Caco-2 (cell line): Measurements from ENCODE around the gene THAP4. TPM values are rescaled to one million over a fixed set of nuclear protein-coding genes. Genes with fewer than 3 reads are reported as not detected.

Experiments
- BruUV-seq: library from RNA; stranded (reverse); fragments of 400-500 nt; replicated peaks from 2 replicates; lab custom pipeline; 2021; lab: Mats Ljungman, UMichigan
- CTCF ChIA-PET: fragments of 300-600 bp; sonication (Branson Sonifier 250); formaldehyde crosslinking; loops from one replicate; lab custom pipeline; 2022; ENCODE audit warnings: antibody characterized with exemption; lab: Charles Lee
- POLR2A ChIA-PET: fragments of 300-600 bp; sonication (Branson Sonifier 250); formaldehyde crosslinking; loops from one replicate; lab custom pipeline; 2022; ENCODE audit warnings: antibody characterized with exemption; lab: Charles Lee
- DNase-seq, 2 experiments: peaks; one replicate each; pipeline versions ENCODE4 v3.0.0 to v3.0.0-alpha.2; 2020 to 2022
- H3K27me3 ChIP-seq: replicated peaks from 2 replicates; pipeline ENCODE4 v1.6.0; 2011; ENCODE audit warnings: low read length; ENCODE audit not compliant: control insufficient read depth, insufficient read depth
- H3K36me3 ChIP-seq: 2 replicates; pipeline ENCODE4 v1.5.1; 2011; ENCODE audit warnings: low read length; ENCODE audit not compliant: control insufficient read depth, insufficient read depth
- H3K4me1 ChIP-seq: fragments of 250-450 bp; sonication (Bioruptor Pico); 2 replicates; pipeline ENCODE4 v1.5.1; 2020; ENCODE audit warnings: mild to moderate bottlenecking
- H3K4me3 ChIP-seq: 2 replicates; pipeline ENCODE4 v1.5.1; 2011; ENCODE audit warnings: low read depth, mild to moderate bottlenecking, control low read depth, low read length
- H3K9me3 ChIP-seq: fragments of 250-450 bp; sonication (Bioruptor Pico); 2 replicates; pipeline ENCODE4 v1.5.1; 2020; ENCODE audit warnings: mild to moderate bottlenecking, moderate library complexity
- H3K27ac Mint-ChIP-seq: one replicate; pipeline ENCODE4 v1.8.0; 2022; ENCODE audit warnings: mixed read lengths; ENCODE audit not compliant: unreplicated experiment
- H3K27me3 Mint-ChIP-seq: one replicate; pipeline ENCODE4 v1.8.0; 2022; ENCODE audit warnings: mixed read lengths; ENCODE audit not compliant: insufficient read depth, unreplicated experiment
- H3K36me3 Mint-ChIP-seq: one replicate; pipeline ENCODE4 v1.8.0; 2022; ENCODE audit warnings: mild to moderate bottlenecking, mixed read lengths; ENCODE audit not compliant: insufficient read depth, unreplicated experiment
- H3K4me1 Mint-ChIP-seq: one replicate; pipeline ENCODE4 v1.8.0; 2022; ENCODE audit warnings: low read depth, mixed read lengths; ENCODE audit not compliant: unreplicated experiment
- H3K4me3 Mint-ChIP-seq: one replicate; pipeline ENCODE4 v1.8.0; 2022; ENCODE audit warnings: mild to moderate bottlenecking, moderate library complexity, mixed read lengths; ENCODE audit not compliant: unreplicated experiment
- H3K9me3 Mint-ChIP-seq: one replicate; pipeline ENCODE4 v1.8.0; 2022; ENCODE audit warnings: mixed read lengths; ENCODE audit not compliant: unreplicated experiment
- intact Hi-C: fragments of 100-400 bp; cut with micrococcal nuclease; formaldehyde crosslinking; loops from one replicate; pipeline ENCODE4 v1.10.0; 2022; ENCODE audit not compliant: unreplicated experiment
- total RNA-seq: library from RNA; stranded (reverse); gene quantifications from 2 replicates; pipeline ENCODE4 v1.2.3, GENCODE V29; 2022
- TF ChIP-seq, protein P1 (sequence below), 2 experiments: fragments of 200-600 bp in 1 of 2; IDR thresholded peaks; 1 replicate in 1 of 2; 2 replicates in 1 of 2; pipeline versions ENCODE4 v1.5.1 to v1.8.0; 2011 to 2022; ENCODE audit warnings: antibody characterized with exemption in 1 of 2, control low read depth in 1 of 2, inconsistent platforms in 1 of 2, low read depth in 1 of 2, low read length in 1 of 2, mild to moderate bottlenecking in 1 of 2, moderate library complexity in 1 of 2; ENCODE audit not compliant: insufficient read depth in 1 of 2, severe bottlenecking in 1 of 2, unreplicated experiment in 1 of 2

The THAP4 gene
- total RNA-seq, 1 experiment from 2014 or later, result 37.2 TPM

DNA sequence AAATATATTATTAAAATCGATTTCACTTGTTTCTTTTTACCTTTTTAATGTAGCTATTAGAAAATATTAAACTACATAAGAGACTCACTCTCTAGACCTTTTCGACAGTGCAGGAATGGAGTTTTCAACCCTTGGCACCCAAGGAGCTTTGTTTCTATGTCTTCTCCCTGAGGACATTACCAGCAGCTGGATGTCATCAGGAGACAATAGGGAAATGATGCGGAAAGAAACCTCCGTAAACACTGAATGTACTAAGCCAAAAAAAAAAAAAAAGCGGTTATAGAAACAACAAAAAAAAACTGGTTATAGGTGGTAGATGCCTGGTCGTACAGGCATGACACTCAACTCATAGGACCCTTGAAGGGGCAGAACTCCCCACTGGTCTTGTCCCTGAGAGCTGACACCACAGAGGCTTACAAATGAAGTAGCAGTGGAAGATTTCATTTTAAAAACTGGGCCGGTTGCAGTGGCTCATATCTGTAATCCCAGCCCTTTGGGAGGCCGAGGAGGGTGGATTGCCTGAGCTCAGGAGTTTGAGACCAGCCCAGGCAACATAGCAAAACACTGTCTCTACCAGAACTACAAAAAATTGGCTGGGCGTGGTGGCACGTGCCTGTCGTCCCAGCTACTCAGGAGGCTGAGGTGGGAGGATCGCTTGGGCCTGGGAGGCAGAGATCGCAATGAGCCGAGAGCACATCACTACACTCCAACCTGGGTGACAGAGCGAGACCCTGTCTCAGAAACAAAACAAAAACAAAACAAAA lies 23.8 kb downstream of the THAP4 start:
- Mint-ChIP-seq H3K4me1 (no peaks in the 10 kb centered on the region), H3K27ac (no peak overlapping the region), H3K4me3 (no peak overlapping the region), H3K36me3 (peaks cover 16% of the 10 kb centered on the region), H3K9me3 (no peaks in the 10 kb centered on the region), H3K27me3 (no peaks in the 10 kb centered on the region)
- TF ChIP-seq, protein P1, sequence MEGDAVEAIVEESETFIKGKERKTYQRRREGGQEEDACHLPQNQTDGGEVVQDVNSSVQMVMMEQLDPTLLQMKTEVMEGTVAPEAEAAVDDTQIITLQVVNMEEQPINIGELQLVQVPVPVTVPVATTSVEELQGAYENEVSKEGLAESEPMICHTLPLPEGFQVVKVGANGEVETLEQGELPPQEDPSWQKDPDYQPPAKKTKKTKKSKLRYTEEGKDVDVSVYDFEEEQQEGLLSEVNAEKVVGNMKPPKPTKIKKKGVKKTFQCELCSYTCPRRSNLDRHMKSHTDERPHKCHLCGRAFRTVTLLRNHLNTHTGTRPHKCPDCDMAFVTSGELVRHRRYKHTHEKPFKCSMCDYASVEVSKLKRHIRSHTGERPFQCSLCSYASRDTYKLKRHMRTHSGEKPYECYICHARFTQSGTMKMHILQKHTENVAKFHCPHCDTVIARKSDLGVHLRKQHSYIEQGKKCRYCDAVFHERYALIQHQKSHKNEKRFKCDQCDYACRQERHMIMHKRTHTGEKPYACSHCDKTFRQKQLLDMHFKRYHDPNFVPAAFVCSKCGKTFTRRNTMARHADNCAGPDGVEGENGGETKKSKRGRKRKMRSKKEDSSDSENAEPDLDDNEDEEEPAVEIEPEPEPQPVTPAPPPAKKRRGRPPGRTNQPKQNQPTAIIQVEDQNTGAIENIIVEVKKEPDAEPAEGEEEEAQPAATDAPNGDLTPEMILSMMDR (IDR thresholded peaks at IDR 0.05; ENCODE audit: insufficient read depth in 1 of 2, low read depth in 1 of 2, low read length in 1 of 2, severe bottlenecking in 1 of 2, unreplicated experiment in 1 of 2), result no peak
- Histone ChIP-seq H3K9me3 (no peaks in the 10 kb centered on the region), H3K36me3 (no peaks in the 10 kb centered on the region), H3K27me3 (no peaks in the 10 kb centered on the region), H3K4me3 (no peak overlapping the region), H3K4me1 (no peaks in the 10 kb centered on the region)
- DNase-seq, result no peak
- BruUV-seq, result no TSS peak
- POLR2A ChIA-PET, result no interaction called here
- CTCF ChIA-PET, result no interaction called here
- intact Hi-C loops, result no loop called here

DNA sequence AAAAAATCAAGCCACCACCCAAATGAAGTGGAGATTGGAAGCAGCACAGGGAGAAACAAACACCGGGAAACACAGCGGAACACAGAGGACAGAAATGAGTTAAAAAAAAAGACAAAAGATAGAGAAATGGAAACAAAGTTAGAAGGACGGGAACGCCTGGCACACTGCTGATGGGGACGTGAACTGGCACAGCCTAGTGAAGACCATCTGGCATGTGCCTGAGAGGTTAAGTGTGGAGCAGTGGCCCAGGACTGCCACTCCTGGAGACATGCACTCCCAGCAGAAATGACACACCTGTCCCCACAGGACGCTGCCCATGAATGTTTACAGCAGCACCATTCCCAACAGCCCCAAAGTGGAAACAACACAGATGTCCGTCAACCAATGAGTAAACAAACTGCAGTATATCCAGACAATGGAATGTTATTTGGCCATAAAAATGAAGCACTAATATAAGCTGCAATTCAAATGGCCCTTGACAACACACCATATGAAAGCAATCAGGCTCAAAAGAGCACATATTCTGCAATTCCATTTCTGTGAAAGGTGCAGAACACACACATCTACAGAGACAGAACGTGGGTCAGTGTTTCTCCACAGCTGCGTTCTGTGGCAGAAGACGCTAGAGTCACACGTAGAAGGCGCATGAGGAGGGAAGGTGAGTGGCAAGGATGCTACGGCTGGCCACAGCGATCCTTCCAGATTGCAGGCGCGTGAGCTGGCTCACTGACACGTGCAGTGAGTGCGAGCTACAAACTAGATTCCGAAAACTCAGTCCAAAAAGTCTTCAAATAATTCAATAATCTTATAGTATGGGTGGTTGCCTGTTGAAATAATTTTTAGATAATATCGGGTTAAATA lies 24.6 kb downstream of the THAP4 start:
- H3K4me3 Mint-ChIP-seq, result no peak overlapping the region
- peaks cover 9% of the 10 kb centered on the region for H3K36me3 Mint-ChIP-seq
- H3K27me3 Mint-ChIP-seq, result no peaks in the 10 kb centered on the region
- H3K4me3 ChIP-seq, result no peak overlapping the region
- no peak overlapping the region for H3K27ac Mint-ChIP-seq
- H3K27me3 ChIP-seq, result no peaks in the 10 kb centered on the region
- H3K36me3 ChIP-seq, result no peaks in the 10 kb centered on the region
- H3K4me1 ChIP-seq, result no peaks in the 10 kb centered on the region
- H3K4me1 Mint-ChIP-seq, result no peaks in the 10 kb centered on the region
- intact Hi-C loops, result no loop called here
- DNase-seq, result no peak
- H3K9me3 ChIP-seq, result no peaks in the 10 kb centered on the region
- no peaks in the 10 kb centered on the region for H3K9me3 Mint-ChIP-seq
- ChIA-PET POLR2A (no interaction called here), CTCF (no interaction called here)
- TF ChIP-seq, protein P1 (IDR thresholded peaks at IDR 0.05; ENCODE audit: insufficient read depth in 1 of 2, low read depth in 1 of 2, low read length in 1 of 2, severe bottlenecking in 1 of 2, unreplicated experiment in 1 of 2), result no peak
- no TSS peak for BruUV-seq

DNA sequence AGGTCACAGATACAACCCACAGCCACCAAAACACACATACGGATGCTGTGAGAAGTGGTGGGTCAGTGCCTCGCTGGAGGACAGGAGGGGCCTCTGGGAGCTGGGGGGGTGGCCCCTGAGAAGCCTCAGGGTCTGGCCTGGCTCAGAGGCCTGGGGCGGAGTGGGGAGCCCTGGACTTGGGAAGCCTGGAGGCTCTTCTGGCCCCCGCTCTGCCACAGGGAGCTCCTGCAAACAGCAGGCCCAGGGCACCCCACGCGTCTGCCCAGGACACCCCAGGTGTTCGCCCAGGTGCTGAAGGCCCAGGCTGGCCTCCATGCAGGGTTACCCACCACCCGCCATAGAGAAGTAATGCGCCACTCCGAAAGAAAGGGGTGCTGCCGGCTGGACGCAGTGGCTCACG lies 25.9 kb downstream of the THAP4 start:
- intact Hi-C loops, result no loop called here
- H3K4me1 Mint-ChIP-seq, result no peaks in the 10 kb centered on the region
- ChIA-PET CTCF (no interaction called here), POLR2A (no interaction called here)
- no peaks in the 10 kb centered on the region for H3K9me3 Mint-ChIP-seq
- no TSS peak for BruUV-seq
- Histone ChIP-seq H3K36me3 (no peaks in the 10 kb centered on the region), H3K9me3 (no peaks in the 10 kb centered on the region), H3K4me3 (no peak overlapping the region), H3K27me3 (no peaks in the 10 kb centered on the region), H3K4me1 (no peaks in the 10 kb centered on the region)
- no peak for DNase-seq
- H3K27ac Mint-ChIP-seq, result no peak overlapping the region
- peaks cover 8% of the 10 kb centered on the region for H3K36me3 Mint-ChIP-seq
- no peaks in the 10 kb centered on the region for H3K27me3 Mint-ChIP-seq
- TF ChIP-seq, protein P1 (IDR thresholded peaks at IDR 0.05; ENCODE audit: insufficient read depth in 1 of 2, low read depth in 1 of 2, low read length in 1 of 2, severe bottlenecking in 1 of 2, unreplicated experiment in 1 of 2), result no peak
- H3K4me3 Mint-ChIP-seq, result no peak overlapping the region
